ENCODE results near the gene CFAP65. TPM values are rescaled to one million over a fixed set of nuclear protein-coding genes. Genes with fewer than 3 reads are reported as not detected.

CFAP65 gene
- total and polyA plus RNA-seq, 2 of the 13 experiments (the other 11 are each of a cell fraction or from before 2014, with no cell fraction given): 0.05 TPM; not detected in 1

DNA sequence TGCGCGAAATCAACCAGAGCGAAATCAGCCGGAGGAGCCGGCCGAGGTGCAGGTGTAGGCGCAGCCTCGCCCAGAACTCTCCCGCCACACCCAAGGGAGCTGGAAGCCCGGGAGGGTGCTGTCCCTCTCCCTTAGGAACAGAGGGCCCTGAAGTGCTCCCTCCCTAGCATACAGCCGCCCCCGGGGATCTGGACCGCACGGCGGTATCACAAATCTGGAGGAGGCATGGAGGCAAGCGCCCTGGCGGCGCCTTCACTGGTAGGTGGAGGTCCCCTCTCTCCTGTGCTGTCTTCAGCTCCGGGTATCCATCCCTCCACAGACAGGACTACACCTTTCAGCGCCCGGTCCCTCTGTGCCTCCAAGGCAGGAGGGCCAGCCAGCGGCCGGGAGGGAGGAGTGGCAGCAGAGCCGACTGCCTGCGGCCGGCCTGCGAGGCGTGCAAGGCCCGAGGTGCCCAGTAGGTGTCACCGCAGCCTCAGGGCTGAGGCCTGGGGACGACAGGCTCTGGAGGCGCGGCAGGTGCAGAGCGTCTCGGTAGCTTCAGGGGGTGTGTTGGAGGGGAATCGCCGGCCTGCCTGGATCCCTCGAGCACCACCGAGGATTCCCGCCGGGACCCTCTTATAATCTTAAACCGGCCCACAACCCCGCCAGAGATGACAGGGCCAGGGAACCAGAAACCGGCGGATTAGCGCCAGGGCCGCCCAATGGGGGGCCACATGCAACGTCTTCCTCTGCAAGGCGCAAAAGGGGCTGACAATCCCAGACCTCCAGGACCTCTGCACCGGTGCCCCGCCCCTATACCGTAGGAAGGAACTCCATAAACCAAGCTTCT lies 16.6 kb upstream of the CFAP65 start (continued):
- peak; percentile 78; the same call in 1 of the 2 replicates for TF ChIP-seq SNAI1 (CRISPR knock-in tag; IDR thresholded peaks at IDR 0.05; ENCODE audit: borderline replicate concordance)
- no peak for TF ChIP-seq ZKSCAN1 (IDR thresholded peaks at IDR 0.05; ENCODE audit: low read length)
- no peak for TF ChIP-seq ZNF720 (CRISPR knock-in tag; IDR thresholded peaks at IDR 0.05)
- no peak for TF ChIP-seq PAX8 (CRISPR knock-in tag; IDR thresholded peaks at IDR 0.05; ENCODE audit: borderline replicate concordance)
- TF ChIP-seq KDM3A (CRISPR knock-in tag; IDR thresholded peaks at IDR 0.05; ENCODE audit: low read depth): peak; percentile 96; the same call in 1 of the 2 replicates
- no peak for TF ChIP-seq SOX13 (IDR thresholded peaks at IDR 0.05)
- TF ChIP-seq SOX13 (CRISPR knock-in tag; conservative IDR thresholded peaks at IDR 0.05 in 1 of 2, IDR thresholded peaks at IDR 0.05 in 1 of 2): peak; percentile 52 to 71; a peak in 1 of 4 replicates
- 0 out of 2 replicates have a peak, but pooled peaks have one; percentile 57 for TF ChIP-seq SIX4 (CRISPR knock-in tag; IDR thresholded peaks at IDR 0.05)
- TF ChIP-seq TOE1 (CRISPR knock-in tag; IDR thresholded peaks at IDR 0.05): no peak
- TF ChIP-seq ZBTB7B (CRISPR knock-in tag; IDR thresholded peaks at IDR 0.05): peak; percentile 49; the same call in 1 of the 2 replicates
- peak; percentile 68; the same call in 1 of the 2 replicates for TF ChIP-seq HOXA3 (CRISPR knock-in tag; IDR thresholded peaks at IDR 0.05)
- TF ChIP-seq ZBTB7A (CRISPR knock-in tag; IDR thresholded peaks at IDR 0.05): 0 out of 2 replicates have a peak, but pooled peaks have one; percentile 51
- peak; percentile 28 for TF ChIP-seq TBL1XR1 (IDR thresholded peaks at IDR 0.05; ENCODE audit: borderline replicate concordance, low read length, partially characterized antibody)
- peak; percentile 23; the same call in 1 of the 2 replicates for TF ChIP-seq POGZ (CRISPR knock-in tag; IDR thresholded peaks at IDR 0.05)
- TF ChIP-seq ZNF879 (CRISPR knock-in tag; IDR thresholded peaks at IDR 0.05): no peak
- TF ChIP-seq HIVEP1 (CRISPR knock-in tag; IDR thresholded peaks at IDR 0.05): no peak; the same call in 1 of the 2 replicates
- peak; percentile 16; the same call in 1 of the 2 replicates for TF ChIP-seq FOSL2 (CRISPR knock-in tag; IDR thresholded peaks at IDR 0.05)
- 0 out of 2 replicates have a peak, but pooled peaks have one; percentile 33 for TF ChIP-seq STAT5B (CRISPR knock-in tag; IDR thresholded peaks at IDR 0.05)
- TF ChIP-seq ONECUT2 (CRISPR knock-in tag; IDR thresholded peaks at IDR 0.05): no peak
- TF ChIP-seq KDM5A (IDR thresholded peaks at IDR 0.05; ENCODE audit: borderline replicate concordance, low read length): no peak
- peak; percentile 79; the same call in 1 of the 2 replicates for TF ChIP-seq NFKB2 (CRISPR knock-in tag; IDR thresholded peaks at IDR 0.05; ENCODE audit: borderline replicate concordance)
- peak; percentile 63; the same call in 1 of the 2 replicates for TF ChIP-seq MYC (CRISPR knock-in tag; IDR thresholded peaks at IDR 0.05; ENCODE audit: borderline replicate concordance)
- TF ChIP-seq HDAC1 (CRISPR knock-in tag; IDR thresholded peaks at IDR 0.05): peak; percentile 36; the same call in 1 of the 2 replicates
- peak; percentile 56; the same call in 1 of the 2 replicates for TF ChIP-seq ZNF619 (CRISPR knock-in tag; IDR thresholded peaks at IDR 0.05)
- TF ChIP-seq PRDM4 (CRISPR knock-in tag; IDR thresholded peaks at IDR 0.05; ENCODE audit: borderline replicate concordance): no peak
- peak; percentile 22 for TF ChIP-seq ZNF883 (CRISPR knock-in tag; IDR thresholded peaks at IDR 0.05; ENCODE audit: not compliant biosample characterization)
- no peak; the same call in 1 of the 2 replicates for TF ChIP-seq CEBPG (CRISPR knock-in tag; IDR thresholded peaks at IDR 0.05)
- peak; percentile 82; the same call in 1 of the 2 replicates for TF ChIP-seq RELA (CRISPR knock-in tag; IDR thresholded peaks at IDR 0.05)
- peak; percentile 69; the same call in 1 of the 2 replicates for TF ChIP-seq ZNF792 (CRISPR knock-in tag; IDR thresholded peaks at IDR 0.05)
- TF ChIP-seq ZNF780A (CRISPR knock-in tag; IDR thresholded peaks at IDR 0.05): no peak

Data from HepG2 (cell line).